ENCODE measurements around the gene IER5L.

Gene IER5L

DNA sequence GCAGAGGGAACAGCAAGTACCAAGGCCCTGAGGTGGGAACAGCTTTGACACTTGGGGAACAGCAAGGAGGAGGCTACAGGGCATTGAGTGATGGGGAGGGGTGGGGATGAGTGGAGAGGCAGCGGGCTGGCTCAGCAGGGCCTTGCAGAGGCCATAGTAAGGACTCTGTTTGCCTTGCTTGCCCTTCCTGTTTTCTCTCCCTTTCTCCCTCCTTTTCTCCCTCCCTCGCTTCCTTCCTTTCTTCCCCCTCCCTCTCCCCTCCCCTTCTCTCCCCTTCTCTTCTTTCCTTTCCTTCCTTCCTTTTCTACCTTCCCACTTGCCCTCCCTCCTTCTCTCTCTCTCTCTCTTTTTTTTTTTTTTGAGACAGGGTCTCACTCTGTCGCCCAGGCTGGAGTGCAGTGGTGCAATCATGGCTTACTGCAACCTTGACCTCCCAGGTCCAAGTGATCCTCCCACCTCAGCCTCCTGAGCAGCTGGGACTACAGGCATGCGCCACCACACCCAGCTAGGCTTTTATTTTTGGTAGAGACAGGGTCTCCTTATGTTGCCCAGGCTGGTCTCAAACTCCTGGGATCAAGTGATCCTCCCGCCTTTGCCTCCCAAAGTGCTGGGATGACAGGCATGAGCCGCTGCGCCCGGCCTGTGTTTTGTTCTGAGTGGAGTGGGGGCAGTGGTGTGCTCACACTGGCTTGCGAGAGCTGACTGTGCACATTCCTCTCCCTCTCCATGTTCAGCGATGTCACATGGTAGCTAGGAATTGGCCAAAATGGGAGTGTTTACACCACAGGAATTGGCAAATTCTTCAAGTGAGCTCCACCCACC lies 17.1 kb downstream of the IER5L start:
- DNase-seq: no peak

DNA sequence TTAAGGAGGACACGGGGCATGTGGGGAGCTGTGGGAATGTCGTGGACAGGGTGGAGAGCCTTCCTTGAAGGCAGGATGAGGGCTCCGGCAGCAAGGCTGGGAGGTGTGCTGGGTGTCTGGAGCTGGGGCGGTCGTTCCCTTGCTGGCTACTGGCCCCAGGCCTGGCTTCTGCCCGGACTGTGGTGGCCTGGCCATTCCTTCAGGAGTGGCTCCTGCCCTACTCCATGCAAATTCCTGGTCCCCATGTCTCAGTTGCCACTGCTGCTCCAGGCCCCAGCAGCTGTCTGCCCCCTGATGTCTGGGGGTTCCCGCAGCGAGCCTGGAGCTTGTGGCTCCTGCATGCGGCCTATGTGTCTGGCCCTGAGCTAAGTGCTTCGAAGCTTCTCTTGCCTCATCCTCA lies 21.9 kb downstream of the IER5L start:
- DNase-seq: no peak

DNA sequence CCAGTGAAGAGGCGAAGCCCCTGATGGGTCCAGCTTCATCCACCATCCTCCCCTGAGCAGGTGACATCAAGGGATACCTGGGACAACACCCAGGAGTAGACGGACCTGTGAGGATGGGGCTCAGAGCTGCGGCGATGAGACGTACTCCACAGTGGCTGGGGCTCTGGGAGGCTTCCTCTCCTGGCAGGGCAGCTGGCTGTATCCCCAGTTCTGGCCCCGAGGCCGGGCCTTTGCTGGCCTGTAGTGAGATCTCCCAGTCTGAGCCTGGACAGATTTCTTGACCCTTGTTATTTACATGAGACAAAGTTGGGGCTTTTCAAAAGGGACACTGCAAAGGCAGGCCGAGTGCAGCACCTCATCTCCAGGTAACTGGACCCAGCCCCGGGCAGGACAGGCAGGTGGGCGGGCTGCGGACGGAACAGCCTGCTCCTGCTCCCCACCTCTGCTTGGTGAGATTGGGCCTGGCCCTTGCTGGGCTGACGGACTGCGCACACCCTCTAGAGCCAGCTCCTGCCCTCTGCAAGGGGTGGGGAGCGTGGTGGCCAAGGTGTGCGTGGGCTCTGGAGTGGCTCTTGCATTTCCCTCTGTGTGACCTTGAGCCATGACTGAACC lies 23.1 kb downstream of the IER5L start:
- no peak for DNase-seq

DNA sequence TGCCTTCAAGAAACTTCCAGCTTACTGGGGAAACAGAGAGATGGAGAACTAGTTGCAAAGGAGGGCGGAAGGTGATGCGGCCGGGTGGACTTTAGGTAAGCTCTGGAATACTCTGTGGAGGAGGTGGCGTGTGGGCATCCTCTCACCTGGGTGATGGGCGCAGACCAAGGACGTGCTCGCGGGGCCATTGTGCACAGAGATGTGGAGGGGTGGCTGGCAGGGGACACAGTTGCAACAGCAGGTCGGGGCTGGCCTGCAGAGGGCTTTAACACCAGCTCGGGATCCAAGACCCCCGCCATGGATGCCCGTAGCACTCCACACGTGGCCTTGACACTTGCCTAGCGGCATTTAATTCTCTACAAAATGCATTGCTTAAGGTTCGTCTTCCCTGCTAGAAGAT lies 26.6 kb downstream of the IER5L start:
- DNase-seq: no peak

DNA sequence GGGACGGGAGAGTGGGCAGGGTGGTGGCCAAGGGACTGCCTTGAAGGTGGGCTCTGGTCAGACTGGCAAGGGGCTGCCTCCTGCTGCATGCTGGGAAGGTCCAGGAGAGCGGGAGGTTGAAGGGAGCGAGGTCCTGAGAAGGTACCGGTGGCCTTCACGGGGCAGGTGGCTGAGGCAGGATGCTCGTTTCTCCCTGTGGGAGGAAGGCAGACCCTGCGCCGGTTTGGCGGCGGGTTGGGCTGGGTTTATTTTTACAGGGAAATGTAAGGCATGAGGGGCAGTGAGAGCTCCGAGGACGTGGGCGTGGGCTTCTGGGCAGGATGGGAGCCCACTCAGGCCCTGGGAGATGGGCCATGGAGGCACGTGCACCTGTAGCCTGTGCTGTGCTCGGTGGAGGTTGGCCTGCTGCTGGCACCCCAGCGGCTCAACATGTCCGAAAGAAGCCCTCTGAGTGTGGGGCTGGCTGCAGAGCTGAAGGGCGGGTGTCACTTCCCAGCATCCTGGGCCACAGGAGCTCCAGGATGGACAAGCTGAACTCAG lies 27.3 kb downstream of the IER5L start:
- DNase-seq: no peak

DNA sequence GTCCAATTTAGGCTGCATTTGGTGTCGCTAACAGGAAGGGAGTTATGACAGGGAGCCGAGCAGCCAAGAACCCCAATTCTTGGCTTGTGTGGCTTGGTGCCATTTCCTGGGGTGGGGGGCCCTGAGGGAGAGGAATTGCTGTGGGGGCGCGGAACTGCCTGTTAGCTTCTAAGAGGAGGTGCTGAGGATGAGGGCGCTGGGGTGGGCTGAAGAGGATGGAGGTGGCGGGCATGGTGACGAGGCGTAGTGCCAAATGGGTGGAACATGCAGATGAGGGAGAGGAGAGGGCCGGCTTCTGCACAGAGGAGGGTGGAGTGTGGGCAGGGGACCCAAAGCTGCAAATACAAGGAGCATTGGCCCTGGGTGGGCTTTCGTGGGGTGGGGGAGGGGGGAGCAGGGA lies 27.9 kb downstream of the IER5L start:
- no peak for DNase-seq

DNA sequence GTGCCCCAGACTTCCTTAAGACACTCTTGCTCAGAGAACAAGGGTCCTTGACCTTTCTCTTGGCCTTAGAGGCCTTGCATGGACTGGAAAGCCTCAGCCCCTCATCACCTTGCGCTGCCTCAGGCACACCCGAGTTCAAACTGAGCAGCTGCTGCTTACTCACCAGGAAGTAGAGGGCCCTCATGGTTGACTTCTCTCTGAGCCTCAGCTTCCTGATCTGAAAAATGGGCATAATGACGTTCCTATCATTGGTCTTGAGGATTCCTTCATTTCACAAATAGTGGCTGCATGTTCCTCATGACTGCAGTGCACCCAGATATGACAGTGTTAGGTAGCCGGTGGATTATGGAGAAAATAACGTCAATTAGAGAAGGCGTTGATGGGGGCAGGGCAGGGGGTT lies 28.6 kb downstream of the IER5L start:
- no peak for DNase-seq

DNA sequence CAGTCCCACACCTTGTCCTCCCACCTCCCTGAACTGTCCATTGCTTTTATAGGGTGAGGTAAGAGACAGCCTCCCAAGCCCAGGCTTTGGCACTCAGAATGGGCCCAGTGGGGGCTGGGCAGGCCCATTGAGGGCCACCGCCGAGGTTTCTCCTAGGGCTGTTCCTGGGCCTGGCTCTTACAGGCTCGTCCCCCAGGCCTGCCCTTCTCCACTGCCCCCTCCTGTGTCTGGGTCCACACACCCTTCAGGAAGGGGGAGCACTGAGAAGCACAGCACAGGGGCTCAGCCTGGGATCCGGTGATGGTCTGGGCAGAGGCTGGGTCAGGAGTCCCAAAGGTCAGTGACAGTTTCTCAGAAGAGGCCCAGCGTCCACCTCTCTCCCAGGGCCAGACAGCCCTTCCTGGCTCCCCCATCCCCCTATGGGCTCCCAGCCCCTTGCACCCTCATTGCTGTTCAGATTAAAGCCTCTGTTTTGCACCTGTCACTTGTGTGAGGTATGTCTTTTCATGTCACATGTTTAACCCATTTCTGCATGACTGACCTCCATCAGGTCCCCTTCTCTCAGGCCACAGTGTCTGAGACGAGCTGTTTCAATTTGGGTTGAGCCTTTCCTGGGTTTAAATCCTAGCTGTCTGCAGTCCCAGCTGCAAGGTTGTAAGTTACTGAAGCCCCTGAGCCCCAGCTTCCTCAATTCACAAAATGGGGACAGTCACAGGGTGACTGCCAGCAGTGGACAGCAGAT lies 29.4 kb downstream of the IER5L start:
- no peak for DNase-seq

DNA sequence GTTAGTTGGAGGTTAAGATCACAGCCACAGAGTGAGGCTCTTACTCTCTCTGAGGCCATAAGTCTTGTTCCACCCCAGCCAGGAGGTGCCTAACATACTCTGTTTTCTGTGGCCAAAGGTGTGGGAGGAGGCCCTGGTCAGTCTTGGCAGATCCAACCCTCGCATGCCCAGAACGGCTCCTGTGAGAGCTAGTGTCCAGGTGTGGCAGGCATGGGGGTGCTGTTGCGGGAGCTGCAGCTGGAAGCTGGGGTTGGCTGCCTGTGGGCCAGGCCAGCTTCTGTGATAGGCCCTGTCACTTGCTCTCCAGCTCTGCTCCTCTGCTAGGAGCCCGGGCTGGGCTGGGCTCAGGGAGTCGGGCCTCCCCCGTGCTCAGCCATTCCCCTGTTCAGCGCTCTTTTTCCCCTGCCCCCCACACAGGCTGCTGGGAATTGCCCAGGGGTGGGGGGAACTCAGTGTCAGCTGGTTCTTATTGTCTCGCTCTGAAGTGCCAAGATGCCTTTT lies 31.6 kb downstream of the IER5L start:
- DNase-seq: no peak

DNA sequence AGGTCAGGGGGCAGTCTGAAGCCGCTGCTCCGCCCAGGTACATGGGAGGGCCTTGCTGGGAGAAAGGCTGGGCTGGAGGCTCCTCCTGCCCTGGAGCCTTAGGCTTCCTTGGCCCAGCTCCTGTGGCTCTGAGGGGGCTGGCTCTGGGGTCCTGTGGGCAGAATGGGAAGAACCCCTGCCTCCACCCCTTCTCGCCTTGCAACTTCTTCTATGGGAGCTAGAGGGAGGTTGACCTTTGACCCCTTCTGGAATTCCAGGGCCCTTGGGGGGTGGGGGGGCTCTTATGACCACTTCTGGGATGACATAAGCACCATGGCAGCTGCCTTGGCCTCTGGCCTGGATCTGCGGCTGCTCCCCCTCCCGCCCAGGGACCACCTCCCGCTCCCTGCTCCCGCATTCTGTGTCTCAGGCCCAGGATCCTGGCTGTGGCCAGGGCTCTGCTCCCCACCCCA lies 32.2 kb downstream of the IER5L start:
- DNase-seq: no peak

DNA sequence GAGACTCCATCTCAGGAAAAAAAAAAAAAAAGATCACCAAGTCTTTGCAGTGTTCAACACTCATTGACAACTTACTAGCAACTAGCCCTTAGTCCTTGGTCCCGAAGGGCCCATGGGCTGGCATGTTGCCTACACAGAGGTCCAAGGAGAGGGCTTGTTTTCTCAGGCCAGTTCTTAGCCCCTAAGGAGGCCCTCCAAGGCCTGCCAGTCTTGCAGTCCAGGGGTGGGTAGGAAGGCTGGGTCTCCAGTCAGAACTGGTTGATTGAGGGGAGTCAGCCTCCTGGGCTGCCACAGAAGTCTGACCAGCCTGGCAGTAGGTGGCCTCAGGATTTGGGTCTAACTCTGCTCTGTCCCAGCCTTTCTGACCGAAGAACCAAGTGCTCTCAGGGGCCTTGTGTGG lies 32.7 kb downstream of the IER5L start:
- no peak for DNase-seq

DNA sequence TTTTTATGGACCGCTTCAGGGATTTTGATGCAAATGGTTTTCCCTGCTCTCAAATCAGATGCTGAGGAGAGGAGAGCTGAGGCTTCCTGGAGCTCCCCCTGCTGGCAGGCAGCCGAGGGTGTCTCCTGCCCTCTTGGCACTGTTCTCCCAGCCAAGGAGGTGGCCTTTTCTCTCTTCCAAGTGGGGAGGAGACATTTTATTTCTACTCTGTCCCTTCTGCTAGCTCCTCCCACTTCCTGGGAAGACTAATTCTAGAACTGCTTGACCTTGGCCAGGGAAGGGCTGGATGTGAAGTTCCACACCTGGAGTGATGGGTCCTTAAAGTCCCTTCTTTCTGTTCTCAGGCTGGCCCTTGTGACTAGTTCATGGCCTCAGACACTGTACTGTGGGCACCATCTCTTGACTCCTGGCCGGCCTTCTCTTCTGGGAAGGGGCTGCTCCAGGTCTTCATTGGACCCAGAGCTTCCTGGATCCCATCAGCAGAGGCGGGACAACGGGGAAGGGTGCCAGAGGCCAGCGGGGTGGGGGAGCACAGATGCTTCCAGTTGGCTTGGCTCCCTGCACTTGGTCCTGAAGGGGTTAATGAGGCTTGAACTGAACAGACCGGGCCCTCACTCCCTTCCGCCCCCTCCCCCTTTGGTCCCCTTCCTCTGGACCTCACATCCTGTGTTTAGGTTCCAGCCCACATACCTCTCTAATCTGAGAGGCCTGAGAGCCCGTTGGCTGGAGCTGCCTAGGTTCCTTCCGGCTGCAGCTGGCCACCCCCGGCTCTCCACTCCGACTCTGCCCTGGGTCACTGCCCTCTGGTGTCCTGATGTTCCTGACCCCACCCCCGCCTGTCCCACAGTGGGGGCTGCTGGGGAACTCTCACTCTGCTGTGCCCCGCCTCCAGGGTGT lies 34.8 kb downstream of the IER5L start:
- DNase-seq: peak; percentile 70

DNA sequence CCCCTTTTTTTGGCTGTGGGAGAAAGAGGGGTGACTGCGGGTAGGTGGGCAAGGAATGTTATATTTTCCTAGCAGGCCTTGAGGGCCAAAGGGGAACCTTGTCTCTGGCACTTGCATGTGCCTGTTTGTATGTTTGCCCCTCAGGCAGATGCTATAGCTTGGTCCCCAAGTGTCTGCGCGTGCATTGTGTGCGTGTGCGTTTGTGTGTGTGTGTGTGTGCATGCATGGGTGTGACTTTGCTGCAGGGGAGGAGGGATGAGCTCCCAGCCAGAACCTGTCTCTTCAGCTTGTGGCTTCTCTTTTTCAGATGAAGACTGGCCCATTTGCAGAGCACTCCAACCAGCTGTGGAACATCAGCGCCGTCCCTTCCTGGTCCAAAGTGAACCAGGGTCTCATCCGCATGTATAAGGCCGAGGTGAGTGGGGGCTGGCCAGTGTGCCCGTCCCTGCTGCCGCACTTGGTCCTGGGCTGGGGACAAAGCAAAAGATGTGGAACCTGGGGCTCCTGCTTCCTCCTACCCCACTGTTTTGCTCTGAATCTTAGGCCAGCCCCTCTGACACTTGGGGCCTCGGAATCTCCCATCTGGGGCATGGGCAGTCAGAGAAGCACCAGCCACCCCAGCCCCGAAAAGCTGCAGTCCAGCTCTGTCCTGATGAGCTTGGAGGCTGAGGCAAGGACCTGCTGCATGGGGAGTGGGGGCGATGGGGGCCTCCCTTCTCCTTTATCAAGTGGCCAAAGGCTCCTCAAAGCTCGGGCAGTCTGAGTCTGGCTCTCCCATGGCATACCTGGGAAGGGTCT lies 35.7 kb downstream of the IER5L start:
- no peak for DNase-seq

DNA sequence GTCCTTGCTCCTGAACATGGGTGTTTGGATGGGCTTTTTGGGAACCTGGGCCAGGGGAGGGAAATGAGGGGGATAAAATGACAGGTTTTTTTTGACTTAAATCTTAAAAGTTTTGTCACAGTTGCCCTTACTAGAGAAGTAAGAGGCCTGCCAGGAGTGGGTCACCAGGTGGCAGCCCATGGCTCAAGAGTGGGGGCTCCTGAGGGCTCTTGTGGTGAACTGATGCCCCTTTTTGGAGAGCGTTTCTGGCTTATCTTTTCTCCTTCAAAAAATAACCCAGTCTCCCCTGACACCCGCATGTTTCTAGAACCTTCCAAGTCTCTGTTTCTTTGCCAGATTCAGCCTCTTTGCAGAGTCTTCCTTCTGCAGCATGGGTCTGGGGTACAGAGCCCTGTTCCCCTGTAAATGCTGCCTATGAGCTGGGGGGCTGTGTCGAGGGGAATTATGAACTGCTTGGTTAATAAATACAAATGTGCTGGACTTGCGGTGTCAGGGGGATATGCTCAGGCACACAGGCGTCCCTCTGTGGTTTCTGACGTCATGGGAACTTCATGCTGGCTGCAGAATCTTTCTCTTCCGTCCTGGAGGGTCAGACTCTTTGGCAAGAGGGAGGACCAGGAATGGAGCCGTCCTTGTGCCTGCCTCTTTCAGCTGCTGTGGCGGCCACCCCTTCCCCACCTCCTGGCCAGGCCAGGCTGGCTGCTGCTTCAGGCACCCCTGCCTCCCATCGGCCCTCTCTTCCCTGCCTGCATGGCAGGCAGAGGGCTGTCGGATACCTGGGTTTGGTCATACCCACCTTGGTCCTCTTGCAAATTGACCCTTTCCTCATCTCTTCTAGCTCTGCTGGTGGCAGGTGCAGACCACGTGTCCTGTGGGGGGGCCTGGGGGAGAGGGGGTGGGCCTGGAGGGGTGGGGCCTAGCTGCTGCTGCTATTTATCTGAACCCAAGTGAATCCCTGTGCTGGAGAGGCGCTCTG lies 36.7 kb downstream of the IER5L start:
- DNase-seq: peak; percentile 53

DNA sequence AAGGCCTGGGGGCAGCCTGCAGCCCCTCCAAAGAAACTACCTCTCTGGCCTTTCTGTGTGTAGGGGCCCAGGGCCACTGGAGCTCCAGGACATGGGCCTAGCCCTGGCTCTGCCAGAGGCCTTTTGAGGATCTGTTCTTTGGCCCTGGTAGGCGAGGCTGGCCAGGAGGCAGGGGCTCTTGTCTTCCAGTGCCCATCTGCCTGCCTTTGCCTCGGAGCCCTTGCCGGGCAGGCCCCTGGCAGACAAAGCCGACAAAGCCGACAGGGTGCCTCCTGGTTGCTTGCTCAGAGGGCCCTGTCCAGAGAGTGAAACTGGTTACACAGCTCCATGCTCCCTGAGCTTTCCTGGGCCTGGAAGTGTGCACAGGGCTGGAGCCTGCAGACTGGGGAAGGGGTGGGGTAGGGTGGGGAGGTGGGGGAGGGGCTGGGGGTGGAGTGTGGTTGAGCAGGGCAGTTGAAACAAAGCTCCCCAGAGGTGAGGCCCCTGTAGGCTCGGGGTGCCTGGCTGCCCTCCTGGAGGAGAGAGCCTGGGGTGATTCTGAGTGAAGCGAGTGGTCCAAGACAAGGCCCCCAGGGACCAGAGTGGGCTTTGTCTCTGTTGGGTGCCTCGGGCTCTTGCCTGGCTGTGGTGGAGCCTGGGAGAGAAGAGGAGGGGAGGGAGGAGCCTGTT lies 37.5 kb downstream of the IER5L start:
- DNase-seq: no peak

DNA sequence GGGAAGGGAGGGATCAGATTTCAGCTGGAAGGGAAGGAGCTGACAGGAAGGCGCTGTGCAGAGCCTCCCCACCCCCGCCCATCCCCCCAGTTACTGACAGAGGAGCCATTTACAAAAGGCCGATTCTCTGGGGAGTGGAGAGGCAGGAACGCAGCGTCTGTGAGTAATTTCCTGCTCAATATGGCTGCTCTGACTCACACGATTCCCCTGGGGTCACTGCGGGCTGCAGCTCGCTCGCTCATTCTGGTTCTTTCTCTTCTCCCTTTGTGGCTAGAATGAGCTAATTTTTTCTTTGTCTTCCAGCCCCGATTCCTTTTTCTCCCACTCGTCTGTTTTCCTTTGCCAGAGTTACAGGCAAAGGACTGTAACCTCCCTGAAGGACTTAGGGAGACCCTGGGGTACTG lies 38.1 kb downstream of the IER5L start:
- DNase-seq: peak; percentile 89

DNA sequence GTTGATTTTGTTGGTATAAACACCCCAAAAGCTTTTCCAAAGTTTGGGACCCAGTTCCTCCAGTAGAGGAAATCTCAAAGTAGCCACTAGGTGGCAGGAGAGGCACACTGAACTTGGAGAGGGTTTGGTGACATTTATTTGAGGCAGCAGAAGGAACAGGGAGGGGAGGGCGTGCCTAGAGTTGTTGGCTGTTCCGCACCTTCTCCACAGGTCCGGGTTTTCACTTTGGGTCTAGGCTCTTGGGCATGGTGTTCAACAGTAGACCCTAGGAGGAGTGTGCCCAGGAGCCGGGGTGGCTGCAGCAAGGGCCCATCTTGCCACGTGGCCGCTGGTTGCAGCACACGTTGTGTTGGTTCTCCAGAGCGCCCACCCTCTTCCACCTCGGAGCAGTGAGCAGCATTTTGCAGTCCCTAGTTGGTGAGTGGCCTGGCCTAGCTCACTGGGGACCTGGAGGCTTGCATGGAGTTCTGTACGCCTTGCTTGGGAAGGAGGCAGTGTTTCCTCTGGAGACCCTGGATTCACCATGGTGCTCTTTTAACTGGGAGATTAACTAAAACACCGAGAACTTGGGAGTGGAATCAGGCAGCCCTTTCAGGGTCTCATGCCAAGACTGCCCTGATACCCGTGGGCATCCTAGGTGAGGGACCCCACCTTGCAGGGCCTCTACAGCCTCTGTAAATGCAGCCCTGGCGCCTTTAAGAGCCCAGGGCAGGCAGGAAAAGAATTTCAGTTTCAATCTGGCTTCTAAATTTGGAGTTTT lies 38.6 kb downstream of the IER5L start:
- peak; percentile 72 for DNase-seq

DNA sequence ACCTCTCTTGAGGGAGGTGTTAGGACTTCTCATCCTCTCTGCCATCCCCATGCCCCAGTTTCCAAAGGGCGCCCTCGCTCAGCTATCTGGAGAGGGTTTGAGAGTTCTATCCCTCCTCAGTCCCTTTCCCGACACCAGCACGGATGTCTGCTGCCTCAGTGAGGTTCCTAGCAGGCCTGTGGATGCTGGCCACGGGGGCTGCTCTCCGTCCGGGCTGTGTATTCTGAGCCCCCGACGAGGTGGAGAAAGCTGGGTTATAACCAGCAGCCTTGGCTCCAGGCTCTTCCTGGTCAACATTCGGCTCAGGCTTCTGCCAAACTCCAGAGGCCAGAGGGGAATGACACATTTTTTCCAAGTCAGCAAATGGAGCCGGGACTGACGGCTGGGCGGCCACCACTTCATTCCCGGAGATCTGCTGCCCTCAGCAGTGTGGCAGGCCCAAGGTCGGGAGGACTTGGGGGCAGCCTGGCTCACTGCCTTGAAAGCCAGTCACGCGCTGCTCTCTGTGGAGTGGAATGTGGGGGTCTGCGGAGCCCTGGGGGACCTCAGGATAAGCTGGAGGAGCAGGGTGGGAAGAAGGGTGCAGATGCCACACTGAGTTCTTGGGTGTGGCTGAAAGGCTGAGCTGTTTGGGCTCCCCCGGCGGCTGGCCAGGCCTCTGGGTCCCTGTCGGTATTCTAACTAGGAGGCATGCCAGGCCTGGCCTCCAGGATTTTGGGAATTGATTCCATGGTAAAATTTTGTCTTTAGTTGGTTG lies 39.4 kb downstream of the IER5L start:
- no peak for DNase-seq
